Vagina (tissue), 2 donors: ENCODE results near the gene ITGAL. TPM values are rescaled to one million over a fixed set of nuclear protein-coding genes. Genes with fewer than 3 reads are reported as not detected.

Source experiments
- DNase-seq, 2 donors: peaks; one replicate each; pipeline ENCODE4 v3.0.0-alpha.2; 2017; ENCODE audit errors: extremely low spot score in 2 of 2
- H3K27ac ChIP-seq: fragments of 200-600 bp; sonication (generic); one replicate; pipeline ENCODE4 v1.5.1; 2019
- H3K27me3 ChIP-seq: fragments of 200-600 bp; sonication (generic); one replicate; pipeline ENCODE4 v1.5.1; 2019
- H3K36me3 ChIP-seq, 2 donors: fragments of 200-600 bp; sonication (generic); one replicate each; pipeline ENCODE4 v1.5.1; 2017 to 2019
- H3K4me1 ChIP-seq: fragments of 200-600 bp; sonication (generic); one replicate; pipeline ENCODE4 v1.5.1; 2019
- H3K4me3 ChIP-seq, 2 donors: fragments of 200-600 bp; sonication (generic); 1 replicate in 1 of 2; 2 replicates in 1 of 2; pipeline ENCODE4 v1.5.1; 2016 to 2019
- H3K9me3 ChIP-seq: fragments of 200-600 bp; sonication (generic); one replicate; pipeline ENCODE4 v1.5.1; 2019
- CTCF ChIP-seq, 3 experiments: fragments of 450-650 bp in 2 of 3; fragments of 200-600 bp in 1 of 3; sonication (generic) in 1 of 3; IDR thresholded peaks; one replicate each; pipeline ENCODE4 v1.5.1; 2017 to 2019; ENCODE audit warnings: antibody characterized with exemption in 3 of 3, mild to moderate bottlenecking in 2 of 3, moderate library complexity in 2 of 3
- POLR2A ChIP-seq, 2 donors: fragments of 450-650 bp; IDR thresholded peaks; one replicate each; pipeline ENCODE4 v1.6.1; 2017; ENCODE audit warnings: antibody characterized with exemption in 2 of 2, mild to moderate bottlenecking in 2 of 2, moderate library complexity in 2 of 2
- POLR2AphosphoS5 ChIP-seq, 2 donors: sonication (generic); formaldehyde crosslinking; IDR thresholded peaks; one replicate each; pipeline ENCODE4 v1.9.0; 2017; ENCODE audit warnings: antibody characterized with exemption in 2 of 2, mild to moderate bottlenecking in 2 of 2, low read depth in 1 of 2; ENCODE audit not compliant: insufficient read depth in 1 of 2
- intact Hi-C: fragments of 100-400 bp; cut with DNase I; formaldehyde crosslinking; loops from one replicate; pipeline ENCODE4 v1.15.1; 2023
- total RNA-seq: library from RNA; depleted of rRNA; stranded (reverse); fragments of >200 nt; gene quantifications from one replicate; pipeline ENCODE4 v1.2.3, GENCODE V29; 2016

ITGAL gene
- total RNA-seq, 1 donor from 2014 or later: 5.4 TPM

DNA sequence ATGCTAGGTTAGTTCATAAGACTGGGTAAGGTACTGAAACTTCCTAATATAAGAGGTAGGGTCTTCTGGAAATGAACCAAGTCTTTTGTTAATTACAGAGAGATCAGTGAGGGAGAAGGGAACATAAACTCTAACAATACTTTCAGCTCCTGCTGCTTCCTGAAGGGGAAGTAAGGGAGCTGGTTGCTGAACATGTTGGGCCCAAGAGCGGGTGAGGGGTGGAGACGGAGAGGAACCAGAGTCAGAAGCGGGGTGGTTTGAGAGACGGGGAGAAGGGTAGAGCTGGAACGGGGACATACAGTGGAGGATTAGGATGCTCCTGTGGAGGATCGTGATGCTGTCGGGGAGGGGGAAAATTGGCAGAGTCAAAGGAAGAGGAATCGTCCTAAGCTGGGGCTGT is 73.6 kb downstream of the ITGAL start:
- intact Hi-C loops: no loop called here
- Histone ChIP-seq H3K4me1 (no peaks in the 10 kb centered on the region), H3K36me3 (no peaks in the 10 kb centered on the region)

GRCh38 chr16:30548416-30549253 is 76.1 kb downstream of the ITGAL start:
- Histone ChIP-seq H3K9me3 (no peaks in the 10 kb centered on the region), H3K27me3 (no peaks in the 10 kb centered on the region), H3K27ac (no peak overlapping the region), H3K4me3 (no peak overlapping the region), H3K36me3 (no peaks in the 10 kb centered on the region), H3K4me1 (peaks cover 5% of the 10 kb centered on the region)
- intact Hi-C loops: no loop called here
- DNase-seq: no peak
- no peak for TF ChIP-seq CTCF (IDR thresholded peaks at IDR 0.05)
- no peak for TF ChIP-seq POLR2AphosphoS5 (IDR thresholded peaks at IDR 0.05; ENCODE audit: insufficient read depth in 1 of 2, low read depth in 1 of 2)
- TF ChIP-seq POLR2A (IDR thresholded peaks at IDR 0.05): no peak

More for the DNA sequence above, 73.6 kb downstream of the ITGAL start:
- no peak overlapping the region for H3K27ac ChIP-seq
- H3K9me3 ChIP-seq: no peaks in the 10 kb centered on the region
- no peaks in the 10 kb centered on the region for H3K27me3 ChIP-seq
- no peak for TF ChIP-seq POLR2A (IDR thresholded peaks at IDR 0.05)
- TF ChIP-seq POLR2AphosphoS5 (IDR thresholded peaks at IDR 0.05; ENCODE audit: insufficient read depth in 1 of 2, low read depth in 1 of 2): no peak
- TF ChIP-seq CTCF (IDR thresholded peaks at IDR 0.05): no peak
- DNase-seq: no peak
- no peak overlapping the region for H3K4me3 ChIP-seq

DNA sequence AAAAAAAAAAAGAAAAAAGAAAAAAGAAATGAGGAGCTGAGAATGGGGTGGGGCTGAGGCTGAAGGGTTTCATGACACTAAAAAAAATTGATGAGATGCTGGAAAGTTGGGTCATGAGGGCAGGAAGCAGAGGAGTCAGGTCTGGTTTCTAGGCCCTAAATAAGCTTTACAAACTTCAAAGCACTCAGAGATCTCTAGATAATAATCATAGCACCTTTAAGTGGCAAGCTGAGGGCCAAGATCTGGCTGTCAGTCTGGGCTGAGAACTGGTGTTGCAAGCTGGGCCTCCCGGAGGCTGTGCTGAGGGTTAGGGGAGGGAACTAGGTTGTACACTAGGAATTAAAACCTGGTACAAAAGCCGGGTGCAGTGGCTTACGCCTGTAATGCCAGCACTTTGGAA is 79.2 kb downstream of the ITGAL start:
- Histone ChIP-seq H3K4me1 (peaks cover 12% of the 10 kb centered on the region), H3K9me3 (no peaks in the 10 kb centered on the region), H3K36me3 (peaks cover 0 to 16% of the 10 kb centered on the region in 2 donors), H3K27ac (no peak overlapping the region), H3K4me3 (no peak overlapping the region), H3K27me3 (no peaks in the 10 kb centered on the region)
- TF ChIP-seq POLR2A (IDR thresholded peaks at IDR 0.05) (no peak), POLR2AphosphoS5 (IDR thresholded peaks at IDR 0.05; ENCODE audit: insufficient read depth in 1 of 2, low read depth in 1 of 2) (no peak), CTCF (IDR thresholded peaks at IDR 0.05) (no peak)
- no peak for DNase-seq
- intact Hi-C loops: no loop called here

GRCh38 chr16:30552956-30553355 is 80.4 kb downstream of the ITGAL start:
- peaks cover 0 to 16% of the 10 kb centered on the region in 2 donors for H3K36me3 ChIP-seq
- no peak overlapping the region for H3K27ac ChIP-seq
- intact Hi-C loops: no loop called here
- H3K4me1 ChIP-seq: peaks cover 20% of the 10 kb centered on the region
- TF ChIP-seq CTCF (IDR thresholded peaks at IDR 0.05): no peak
- TF ChIP-seq POLR2AphosphoS5 (IDR thresholded peaks at IDR 0.05; ENCODE audit: insufficient read depth in 1 of 2, low read depth in 1 of 2): no peak
- TF ChIP-seq POLR2A (IDR thresholded peaks at IDR 0.05): no peak
- H3K27me3 ChIP-seq: no peaks in the 10 kb centered on the region
- no peak overlapping the region for H3K4me3 ChIP-seq
- DNase-seq: no peak
- H3K9me3 ChIP-seq: no peaks in the 10 kb centered on the region

DNA sequence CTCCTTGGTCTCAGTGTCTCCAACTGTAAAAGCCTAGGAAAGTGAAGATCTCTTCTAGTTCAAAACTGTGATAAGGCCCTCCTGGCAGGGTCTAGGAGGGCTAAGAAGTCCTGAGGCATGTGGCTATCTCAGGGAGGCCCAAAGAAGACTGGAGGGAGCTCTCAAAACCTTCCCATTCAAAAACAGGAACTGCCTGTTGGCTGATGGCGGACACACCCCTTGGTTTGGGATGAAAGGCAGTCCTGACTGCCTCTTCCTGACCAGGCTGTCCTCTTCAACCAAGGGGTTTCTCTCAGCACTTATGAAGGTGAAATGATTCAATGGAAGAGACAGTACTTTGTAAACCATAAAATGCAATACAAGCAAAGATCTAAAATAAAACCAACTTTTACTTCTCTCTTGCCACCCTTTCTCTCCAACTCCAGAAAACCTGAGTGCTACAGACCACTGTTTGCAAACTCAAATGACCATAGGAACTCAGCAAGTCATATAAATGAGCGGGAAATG is 80.9 kb downstream of the ITGAL start:
- Histone ChIP-seq H3K27me3 (no peaks in the 10 kb centered on the region), H3K27ac (no peak overlapping the region)

More for the DNA sequence above, 80.9 kb downstream of the ITGAL start:
- no peaks in the 10 kb centered on the region for H3K9me3 ChIP-seq
- TF ChIP-seq POLR2AphosphoS5 (IDR thresholded peaks at IDR 0.05; ENCODE audit: insufficient read depth in 1 of 2, low read depth in 1 of 2): no peak
- no peak for TF ChIP-seq POLR2A (IDR thresholded peaks at IDR 0.05)
- TF ChIP-seq CTCF (IDR thresholded peaks at IDR 0.05): no peak
- H3K36me3 ChIP-seq: peaks cover 0 to 16% of the 10 kb centered on the region in 2 donors
- peaks cover 20% of the 10 kb centered on the region for H3K4me1 ChIP-seq
- no peak for DNase-seq
- intact Hi-C loops: no loop called here
- no peak overlapping the region for H3K4me3 ChIP-seq
